Anterior cingulate cortex (tissue), 58 donors: ENCODE measurements around the gene COQ5.
A peak's percentile ranks its signal among the peaks of the same experiment; 100 is the strongest.

Experiments used
- DNase-seq, 58 donors: peaks; one replicate each; lab custom pipeline; 2025; lab: John Stamatoyannopoulos, UW

The COQ5 gene, protein sequence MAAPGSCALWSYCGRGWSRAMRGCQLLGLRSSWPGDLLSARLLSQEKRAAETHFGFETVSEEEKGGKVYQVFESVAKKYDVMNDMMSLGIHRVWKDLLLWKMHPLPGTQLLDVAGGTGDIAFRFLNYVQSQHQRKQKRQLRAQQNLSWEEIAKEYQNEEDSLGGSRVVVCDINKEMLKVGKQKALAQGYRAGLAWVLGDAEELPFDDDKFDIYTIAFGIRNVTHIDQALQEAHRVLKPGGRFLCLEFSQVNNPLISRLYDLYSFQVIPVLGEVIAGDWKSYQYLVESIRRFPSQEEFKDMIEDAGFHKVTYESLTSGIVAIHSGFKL

DNA sequence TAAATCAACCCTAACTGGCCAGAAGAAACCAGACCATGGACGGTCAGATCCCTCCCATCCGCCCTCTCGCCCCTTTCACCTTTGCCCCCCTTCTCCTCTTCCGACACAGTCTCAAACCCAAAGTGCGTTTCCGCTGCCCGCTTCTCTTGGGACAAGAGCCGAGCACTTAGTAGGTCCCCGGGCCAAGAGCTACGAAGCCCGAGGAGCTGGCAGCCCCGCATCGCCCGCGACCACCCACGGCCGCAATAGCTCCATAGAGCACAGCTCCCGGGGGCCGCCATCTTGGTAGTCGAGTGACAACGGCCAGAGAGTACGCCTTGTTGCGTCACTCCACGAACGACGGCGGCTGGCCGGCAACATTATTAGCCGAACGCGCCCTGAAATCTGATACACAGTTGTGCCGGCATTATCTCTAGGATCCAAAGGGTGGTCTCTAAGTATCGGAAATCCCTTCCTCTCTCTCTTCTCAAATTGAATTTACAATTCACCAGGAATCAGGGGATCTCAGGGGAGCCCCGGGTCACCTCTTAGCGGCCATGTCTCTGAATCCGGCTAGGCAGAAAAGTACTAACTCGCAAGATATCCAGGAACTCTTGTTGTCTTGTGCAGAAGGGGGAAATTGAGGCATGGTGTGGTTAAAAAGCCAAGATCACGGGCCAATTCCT is at the start of gene COQ5:
Gene COQ5 (minus strand): TSS at position 298 of the 665 bp plus-strand sequence. CDS start 17 bp downstream, at position 281.
- peak; percentile 37 to 95 (median 87) for DNase-seq

DNA sequence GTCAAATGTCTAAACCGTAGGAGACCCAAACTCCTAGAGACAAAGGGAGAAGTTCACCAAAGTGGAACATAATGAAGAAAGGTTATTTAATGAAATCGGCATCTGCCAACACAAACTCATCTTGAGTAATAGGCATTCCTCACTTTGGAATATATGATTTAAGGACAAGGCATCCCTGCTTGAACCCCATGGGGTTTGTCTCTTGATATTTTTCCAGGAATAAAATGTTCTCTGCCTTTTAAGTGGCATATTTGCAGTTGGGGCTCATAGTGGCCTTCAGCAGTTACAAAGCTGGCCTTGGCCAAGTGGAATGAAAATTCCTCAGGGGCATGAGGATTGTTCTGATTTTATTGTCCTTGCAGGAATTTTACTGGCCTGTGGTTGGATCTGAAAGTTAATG is 45.1 kb upstream of the COQ5 start:
- no peak for DNase-seq

DNA sequence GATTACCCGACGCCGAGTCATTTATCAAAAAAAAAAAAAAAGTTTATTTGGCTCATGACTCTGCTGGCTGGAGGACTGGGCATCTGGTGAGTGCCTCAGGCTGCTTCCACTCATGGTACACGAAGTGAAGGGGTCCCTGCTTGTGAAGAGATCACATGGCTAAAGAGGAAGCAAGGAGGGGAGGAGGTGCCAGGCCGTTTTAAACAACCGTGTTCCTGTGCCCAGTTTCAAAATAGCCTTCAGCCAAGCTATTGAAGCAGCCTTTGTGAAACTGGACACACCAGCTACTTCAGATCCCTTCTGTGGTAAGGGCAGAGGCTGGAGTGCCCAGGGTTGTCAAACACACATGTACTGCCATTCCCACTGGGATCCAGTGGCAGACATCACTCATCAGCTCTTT is 44.6 kb upstream of the COQ5 start:
- no peak for DNase-seq

DNA sequence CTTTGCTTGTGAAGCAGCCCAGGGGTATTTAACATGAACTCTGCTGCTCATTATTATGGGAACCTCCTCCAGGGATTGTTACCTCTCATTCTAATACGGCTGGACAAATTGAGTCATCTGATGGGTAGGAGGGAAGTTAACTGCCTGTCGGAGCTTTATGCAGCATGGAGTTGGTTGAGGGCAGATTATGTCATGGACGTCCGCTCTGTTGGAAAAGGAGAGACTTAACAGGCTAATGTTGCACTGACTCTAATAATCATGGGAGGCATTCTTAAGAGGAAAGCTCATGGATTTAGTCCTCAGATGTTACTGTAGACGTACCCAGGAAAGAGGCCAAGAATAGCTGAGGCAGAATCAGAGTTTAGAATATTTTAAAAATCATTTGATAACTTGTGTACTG is 42.3 kb upstream of the COQ5 start:
- no peak for DNase-seq

DNA sequence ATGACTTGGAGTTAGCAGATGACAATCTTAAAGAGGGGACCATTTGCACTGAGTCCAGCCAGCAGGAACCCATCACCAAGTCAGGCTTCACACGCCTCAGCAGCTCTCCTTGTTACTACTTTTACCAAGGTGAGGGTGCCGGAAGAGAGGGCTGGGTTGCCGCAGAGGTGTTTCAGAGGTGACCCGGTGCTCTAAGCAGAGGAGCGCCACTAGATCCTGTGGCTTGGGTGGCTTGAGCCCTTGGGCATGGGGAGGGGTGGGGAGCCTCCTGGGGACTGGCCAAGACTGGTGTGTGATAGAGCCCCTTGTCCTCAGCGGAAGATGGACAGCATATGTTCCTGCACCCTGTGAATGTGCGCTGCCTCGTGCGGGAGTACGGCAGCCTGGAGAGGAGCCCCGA is 34.5 kb upstream of the COQ5 start:
- no peak for DNase-seq

DNA sequence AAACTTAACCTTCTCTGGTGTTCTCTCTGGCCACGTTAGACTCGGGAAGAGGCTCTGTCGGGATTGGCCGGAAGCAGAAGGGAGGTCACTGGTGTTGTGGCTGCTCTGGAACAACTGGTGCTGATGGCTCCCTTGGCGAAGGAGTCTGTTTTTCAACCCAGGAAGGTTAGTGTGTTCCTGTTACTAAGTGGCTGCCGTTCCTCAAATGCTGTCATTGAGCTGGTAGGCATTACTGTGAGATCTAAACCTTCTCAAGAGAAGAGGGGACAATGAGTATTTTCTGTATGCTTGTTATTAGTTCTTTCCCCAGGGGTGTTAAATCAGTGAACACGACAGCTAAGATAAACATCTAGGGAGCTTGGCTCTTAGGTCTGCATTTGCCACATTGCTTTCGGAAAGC is 33.9 kb upstream of the COQ5 start:
- no peak for DNase-seq

DNA sequence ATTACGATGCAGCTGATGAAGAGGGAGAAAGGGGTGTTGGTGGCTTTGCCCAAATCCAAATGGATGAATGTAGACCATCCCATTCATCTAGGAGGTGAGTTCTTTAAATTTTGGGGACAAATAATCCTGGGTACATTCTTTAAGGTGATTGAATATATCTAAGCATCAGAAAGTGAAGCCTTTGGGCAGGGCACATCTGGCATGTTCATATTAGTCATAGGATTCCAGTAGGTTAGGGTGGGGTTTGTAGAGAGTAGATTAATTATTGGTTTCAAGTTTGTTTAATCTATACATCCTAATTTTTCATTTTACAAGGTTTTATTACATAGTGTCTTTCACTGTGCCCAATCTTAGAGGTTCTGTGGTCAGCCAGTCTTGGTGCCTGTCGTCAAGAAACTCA is 28.6 kb upstream of the COQ5 start:
- DNase-seq, result no peak

DNA sequence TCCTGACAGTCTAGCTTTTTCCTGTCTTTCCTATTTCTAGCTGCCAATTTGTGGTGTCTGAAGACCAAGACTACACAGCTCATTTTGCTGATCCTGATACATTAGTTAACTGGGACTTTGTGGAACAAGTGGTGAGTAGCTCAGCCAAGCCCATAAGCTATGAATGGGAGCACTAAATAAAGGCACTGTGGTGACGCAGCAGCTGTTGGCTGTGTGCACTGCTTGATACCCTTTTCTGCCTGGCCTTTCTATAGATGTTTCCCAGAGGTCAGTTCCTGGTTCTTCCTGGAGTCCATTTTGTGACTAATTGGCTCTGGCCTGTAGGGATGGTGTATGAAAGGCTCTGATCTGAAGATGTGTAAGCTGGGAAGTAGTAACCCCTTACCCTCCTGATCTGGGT is 25.7 kb upstream of the COQ5 start:
- peak in 8 of 58 donors; percentile 4 to 50 (median 12) for DNase-seq

DNA sequence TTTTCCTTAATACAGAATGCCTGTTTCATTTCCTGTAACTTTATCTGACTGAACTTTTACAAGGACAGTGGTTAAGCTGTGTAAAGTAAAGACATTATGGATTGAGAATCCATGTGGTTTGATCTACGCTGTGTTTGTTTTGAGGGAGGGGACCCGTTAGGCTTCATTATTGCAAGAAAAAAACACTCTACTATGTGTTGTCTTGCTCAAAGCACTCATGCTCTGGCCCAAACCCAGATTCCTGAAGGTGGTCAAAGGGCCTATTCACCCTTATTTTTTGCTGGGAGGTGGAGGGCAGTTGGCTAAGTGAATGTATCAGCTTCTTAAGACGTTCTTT is 17.1 kb upstream of the COQ5 start:
- no peak for DNase-seq

DNA sequence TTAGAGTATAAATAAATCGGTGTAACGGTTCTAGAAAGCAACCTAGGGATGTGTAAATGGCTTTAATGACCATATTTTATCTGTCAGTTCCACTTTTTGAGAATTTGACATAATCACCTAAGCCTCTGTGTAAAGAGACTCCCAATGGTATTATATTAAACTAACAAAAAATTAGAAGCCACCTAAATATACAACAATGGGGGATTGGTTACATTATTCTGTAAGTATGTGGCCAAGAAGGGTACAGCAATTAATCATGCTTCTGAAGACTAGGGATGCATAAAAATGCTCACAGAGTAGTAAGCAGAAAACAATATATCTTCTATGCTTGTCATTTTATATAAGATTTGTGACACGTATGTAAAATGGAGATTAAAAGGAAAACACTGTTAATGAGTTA is 15.7 kb upstream of the COQ5 start:
- DNase-seq, result no peak

DNA sequence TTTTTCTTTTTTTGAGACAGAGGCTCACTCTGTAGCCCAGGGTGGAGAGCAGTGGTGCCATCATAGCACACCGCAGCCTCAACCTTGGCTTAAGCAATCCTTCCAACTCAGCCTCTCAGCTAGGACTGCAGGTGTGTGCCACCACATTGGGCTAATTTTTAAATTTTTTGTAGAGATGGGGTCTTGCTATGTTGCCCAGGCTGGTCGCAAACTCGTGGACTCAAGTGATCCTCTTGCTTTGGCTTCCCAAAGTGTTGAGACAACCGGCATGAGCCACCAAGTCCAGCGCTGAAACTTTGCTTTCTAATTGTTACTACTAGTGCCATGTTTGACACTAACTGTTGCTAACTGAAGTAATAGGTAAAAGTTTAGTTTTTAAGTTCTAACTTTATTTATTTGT is 13.2 kb upstream of the COQ5 start:
- no peak for DNase-seq

DNA sequence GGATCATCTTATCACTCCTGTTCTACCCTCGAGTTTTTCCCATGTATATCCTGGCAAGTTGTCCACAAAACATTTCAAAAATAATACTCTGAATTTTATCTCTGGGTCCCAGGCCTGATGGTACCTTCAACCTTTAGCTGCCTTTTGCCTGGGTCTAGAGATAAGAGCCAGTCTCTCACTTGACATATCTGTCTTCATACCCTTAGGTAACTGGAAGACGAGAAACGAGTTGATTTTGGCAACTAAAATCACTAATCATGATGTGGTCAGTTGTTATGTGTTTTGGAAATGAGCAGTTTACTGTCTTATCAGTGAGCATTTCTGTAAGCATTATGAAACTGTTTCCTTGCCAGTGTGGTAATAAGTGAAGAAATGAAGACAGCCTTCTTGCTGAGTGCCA is 11.5 kb upstream of the COQ5 start:
- DNase-seq, result no peak

DNA sequence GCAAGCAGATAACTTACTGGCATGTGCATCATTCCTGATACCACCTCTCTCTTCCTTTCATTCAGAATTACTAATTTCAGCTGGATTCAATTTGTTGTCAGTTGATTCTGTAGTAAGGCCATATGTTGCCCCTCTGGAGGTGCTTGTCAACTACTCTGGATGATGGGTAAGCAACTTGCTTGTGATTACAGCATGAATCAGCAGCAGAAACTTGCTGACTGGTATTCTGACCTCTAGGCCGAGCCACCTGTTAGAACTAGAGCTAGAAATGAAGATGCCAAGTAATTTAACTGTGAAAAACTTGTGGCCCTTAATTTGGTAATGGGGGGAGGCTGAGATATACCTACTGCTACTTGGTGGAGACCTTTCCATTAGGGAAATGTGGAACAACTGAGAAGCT is 10.3 kb upstream of the COQ5 start:
- DNase-seq, result no peak

DNA sequence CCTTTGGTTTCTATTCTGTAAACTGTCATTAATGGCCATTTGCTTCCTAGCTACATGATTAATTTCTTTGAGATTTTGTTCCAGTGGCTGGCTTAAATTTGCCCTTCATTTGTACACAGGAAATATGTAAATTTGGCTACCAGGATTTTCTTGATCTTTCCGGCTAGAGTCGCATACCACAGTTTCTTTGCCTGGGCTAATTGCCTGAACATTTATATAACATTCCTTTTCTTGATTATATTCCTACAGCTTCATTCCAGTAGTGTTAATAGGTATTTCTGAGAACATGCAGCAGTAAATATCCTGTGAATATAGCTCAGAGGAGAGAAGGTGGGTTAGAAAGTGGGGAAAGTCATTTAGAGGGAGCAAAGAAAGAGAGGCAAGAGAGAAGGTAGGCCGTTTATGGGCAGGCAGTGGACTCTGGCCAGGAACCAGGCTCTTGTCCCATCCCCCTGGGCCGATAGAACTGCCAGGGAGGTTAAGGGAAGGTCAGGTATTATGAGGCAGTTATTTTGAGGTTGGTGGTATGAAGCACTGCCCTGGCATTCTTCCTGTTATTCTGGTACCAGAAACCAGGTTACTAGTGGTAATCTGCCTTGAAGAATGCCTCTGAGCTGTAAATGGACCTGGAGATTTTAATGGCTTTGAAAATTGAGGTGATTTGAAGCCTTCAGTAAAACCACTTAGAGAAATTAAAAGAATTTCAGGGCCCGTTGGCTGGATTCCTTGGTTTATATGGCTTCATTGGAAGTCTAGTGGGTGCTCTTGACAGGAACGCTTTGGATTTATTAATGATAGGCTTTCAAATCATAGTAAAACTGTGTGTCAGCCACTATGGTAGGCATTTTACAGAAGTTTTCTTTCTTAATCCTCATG is 9.6 kb upstream of the COQ5 start:
- peak in 5 of 58 donors; percentile 2 to 14 (median 7) for DNase-seq

DNA sequence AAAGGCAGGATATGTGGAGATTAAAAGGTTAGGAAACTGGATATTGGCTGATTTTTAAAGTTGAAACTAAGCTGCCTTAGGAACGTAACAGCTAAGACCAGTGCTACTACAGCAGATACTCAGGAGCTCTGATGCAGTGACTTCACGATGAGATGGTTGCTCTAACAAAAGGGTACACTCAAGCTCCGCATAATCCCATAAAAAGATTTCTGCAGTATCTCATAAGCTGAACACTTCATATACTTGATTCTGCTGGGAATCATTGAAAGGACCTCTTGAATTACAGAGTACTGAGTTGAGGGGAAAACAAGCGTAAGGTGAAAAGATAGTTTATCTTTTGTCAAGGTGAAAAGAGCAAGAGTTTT is 8.9 kb upstream of the COQ5 start:
- DNase-seq, result no peak

DNA sequence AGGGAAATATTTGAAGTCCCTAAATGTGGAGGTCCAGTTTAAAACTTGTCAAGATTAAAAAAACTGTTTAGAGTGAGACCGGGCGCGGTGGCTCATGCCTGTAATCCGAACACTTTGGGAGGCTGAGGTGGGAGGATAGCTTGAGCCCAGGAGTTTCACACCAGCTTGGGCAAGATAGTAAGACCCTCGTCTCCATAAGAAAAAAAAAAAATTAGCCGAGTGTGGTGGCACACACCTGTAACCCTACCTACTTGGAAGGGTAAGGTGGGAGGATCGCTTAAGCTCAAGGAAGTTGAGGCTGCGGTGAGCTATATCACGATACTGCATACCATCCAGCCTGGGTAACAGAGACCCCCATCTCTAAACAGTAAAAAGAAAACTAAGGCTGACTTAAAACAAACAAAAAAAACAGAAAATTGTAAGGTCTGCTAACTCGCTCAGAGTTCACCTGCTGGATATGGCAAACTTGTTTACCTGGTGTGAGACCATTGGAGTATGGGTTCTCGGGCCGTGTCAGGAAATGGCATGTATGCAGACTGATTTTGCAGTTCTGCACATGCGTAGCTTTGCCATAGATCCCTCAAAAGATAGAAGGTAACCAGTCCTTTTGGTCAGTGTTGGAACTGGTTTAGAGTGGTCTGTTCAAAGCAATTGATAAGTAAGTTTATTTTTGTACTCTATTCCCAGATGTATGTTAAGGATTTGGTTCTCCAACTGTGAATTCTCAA is 7.3 kb upstream of the COQ5 start:
- DNase-seq, result no peak

DNA sequence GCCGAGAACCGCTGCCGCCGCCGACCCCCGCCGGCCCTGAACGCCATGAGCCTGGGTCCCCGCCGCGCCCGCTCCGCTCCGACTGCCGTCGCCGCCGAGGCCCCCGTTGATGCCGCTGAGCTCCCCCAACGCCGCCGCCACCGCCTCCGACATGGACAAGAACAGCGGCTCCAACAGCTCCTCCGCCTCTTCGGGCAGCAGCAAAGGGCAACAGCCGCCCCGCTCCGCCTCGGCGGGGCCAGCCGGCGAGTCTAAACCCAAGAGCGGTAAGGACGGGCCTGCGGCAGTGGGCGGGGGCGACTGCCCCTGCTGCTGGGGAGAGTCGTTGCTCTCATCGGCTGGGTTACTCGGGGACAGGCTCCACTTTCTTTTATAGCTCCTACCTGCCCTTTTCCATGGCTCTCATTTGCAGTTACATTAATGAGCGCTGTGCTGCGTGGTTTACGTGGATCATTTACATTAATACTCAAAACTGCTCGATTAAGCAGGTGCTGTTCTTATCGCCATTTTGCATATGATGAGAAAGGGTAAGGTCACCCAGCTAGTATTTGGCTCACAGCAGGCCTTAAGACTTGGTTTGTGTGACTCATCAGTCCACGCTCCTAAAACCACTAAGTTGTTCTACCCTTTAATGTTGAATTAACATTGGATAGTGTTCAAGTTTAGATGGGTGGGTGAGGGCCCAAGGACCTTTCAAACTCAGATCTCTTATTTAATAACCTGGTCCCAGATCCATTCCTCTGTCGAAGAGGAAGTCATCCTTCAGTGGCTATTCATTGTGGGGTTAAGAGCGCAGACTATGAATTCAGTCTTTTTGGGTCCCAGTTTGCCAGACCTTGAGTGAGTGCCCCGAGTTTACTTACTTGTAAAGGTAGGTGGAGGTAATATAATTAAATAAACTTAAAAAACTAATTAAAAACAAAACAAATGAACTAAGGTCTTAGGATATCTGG is 6.0 kb upstream of the COQ5 start:
- DNase-seq, result peak in 15 of 58 donors; percentile 24 to 54 (median 41)

DNA sequence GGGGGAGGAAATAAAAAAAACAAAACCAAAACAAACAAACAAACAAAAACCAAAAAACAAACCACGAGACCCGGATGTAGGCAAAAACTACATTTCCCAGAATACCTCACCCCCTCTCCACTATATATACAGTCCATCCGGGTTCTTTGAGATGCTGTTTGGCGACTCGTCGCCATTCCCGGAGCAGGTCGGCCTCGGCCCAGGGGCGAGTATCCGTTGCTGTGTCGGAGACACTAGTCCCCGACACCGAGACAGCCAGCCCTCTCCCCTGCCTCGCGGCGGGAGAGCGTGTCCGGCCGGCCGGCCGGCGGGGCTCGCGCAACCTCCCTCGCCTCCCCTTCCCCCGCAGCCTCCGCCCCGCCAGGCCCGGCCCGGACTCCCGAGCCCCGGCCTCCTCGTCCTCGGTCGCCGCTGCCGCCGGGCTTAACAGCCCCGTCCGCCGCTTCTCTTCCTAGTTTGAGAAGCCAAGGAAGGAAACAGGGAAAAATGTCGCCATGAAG is 5.3 kb upstream of the COQ5 start, which contains the start of gene RNF10:
Gene RNF10 (plus strand): TSS at position 154 of the 500 bp plus-strand sequence. CDS start 456 bp downstream, outside the sequence.
- peak in 57 of 58 donors; percentile 6 to 88 (median 65) for DNase-seq

DNA sequence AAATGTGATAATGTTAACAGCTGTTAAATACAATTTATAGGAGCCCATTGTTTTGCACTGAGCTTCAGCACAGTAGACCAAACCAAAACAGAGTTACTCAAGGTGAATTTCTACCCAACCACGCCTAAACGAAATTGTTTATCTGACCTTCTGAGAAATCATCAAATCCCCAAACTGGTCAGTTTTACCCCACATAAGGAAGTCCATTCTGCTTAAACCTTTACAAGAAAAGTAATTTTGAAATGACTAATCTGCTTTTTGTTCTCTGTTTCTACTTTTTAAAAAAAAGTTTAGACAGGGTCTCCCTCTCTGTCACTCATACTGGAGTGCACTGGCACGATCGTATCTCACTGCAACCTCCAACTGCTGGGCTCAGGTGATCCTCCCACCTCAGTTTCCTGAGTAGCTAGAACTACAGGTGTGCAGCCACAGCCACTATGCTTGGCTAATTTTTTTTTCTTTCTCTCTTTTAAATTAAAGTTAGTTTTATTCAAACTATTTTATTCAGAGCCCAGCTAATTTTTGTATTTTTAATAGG is 3.8 kb upstream of the COQ5 start:
- no peak for DNase-seq
